22Rv1 (cell line): ENCODE results near the gene GNAI1.

Experiments
- ZFX ChIP-seq: fragments of 450-650 bp; IDR thresholded peaks from 2 replicates; pipeline ENCODE4 v1.6.1; 2017; ENCODE audit warnings: antibody characterized with exemption, borderline replicate concordance
- TF ChIP-seq, protein P1 (sequence below): fragments of 450-650 bp; IDR thresholded peaks from 2 replicates; pipeline ENCODE4 v1.5.1; 2017; ENCODE audit warnings: mild to moderate bottlenecking

DNA sequence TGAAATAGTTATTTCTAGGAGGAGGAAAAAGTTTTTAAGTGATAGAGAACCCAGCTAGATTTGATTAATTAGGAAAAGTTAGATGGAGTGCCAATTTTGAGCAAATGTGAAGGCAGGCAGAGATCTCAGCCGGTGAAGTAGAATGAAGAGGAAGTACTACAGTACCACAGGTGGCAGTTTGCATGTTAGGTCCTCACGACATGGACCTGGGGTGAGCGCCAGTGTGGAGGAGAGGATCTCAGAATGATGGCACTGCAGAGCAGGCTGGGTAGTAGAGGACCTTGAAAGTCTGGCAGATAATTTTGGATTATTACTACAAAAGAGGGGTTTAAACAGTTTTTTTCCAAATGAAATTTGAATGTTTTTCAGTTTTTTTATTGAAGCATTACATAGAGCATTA is 81.1 kb downstream of the GNAI1 start:
- TF ChIP-seq, protein P1, sequence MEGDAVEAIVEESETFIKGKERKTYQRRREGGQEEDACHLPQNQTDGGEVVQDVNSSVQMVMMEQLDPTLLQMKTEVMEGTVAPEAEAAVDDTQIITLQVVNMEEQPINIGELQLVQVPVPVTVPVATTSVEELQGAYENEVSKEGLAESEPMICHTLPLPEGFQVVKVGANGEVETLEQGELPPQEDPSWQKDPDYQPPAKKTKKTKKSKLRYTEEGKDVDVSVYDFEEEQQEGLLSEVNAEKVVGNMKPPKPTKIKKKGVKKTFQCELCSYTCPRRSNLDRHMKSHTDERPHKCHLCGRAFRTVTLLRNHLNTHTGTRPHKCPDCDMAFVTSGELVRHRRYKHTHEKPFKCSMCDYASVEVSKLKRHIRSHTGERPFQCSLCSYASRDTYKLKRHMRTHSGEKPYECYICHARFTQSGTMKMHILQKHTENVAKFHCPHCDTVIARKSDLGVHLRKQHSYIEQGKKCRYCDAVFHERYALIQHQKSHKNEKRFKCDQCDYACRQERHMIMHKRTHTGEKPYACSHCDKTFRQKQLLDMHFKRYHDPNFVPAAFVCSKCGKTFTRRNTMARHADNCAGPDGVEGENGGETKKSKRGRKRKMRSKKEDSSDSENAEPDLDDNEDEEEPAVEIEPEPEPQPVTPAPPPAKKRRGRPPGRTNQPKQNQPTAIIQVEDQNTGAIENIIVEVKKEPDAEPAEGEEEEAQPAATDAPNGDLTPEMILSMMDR: no peak
- no peak for TF ChIP-seq ZFX
